GM18507 (cell line): ENCODE data around the gene CHURC1.

Source experiments
- DNase-seq: peaks from one replicate; pipeline ENCODE4 v3.0.0; 2011; ENCODE audit warnings: low read depth; ENCODE audit not compliant: insufficient read length; ENCODE audit errors: extremely low spot score
- FAIRE-seq: peaks from 2 replicates; lab custom pipeline; 2011; peaks lifted over from hg19 to GRCh38; lab: Jason Lieb, UNC

Gene CHURC1

GRCh38 chr14:64935508-64935907, 21.3 kb downstream of the CHURC1 start:
- DNase-seq (no peak), FAIRE-seq (no peak)

- DNase-seq (no peak), FAIRE-seq (no peak)
Measured at GRCh38 chr14:64937171-64937820, 23.0 kb downstream of the CHURC1 start.

DNA sequence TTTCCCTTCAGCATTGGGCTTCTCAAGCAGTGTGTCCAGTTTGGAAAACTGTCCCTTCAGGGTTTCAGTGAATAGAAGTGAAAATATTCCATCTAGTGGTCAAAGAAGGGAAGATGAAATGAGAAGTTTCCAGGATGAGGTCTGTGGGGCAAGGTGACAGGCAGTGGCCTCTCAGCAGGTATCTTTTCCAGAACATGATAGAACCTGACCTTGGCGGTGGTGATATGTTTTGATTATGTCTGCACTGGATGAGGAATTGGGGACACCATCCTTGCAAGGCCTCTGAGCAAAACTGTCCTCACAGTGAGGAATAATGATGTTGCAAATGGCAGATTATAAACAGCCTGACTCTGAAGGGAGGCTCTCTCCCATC, 23.6 kb downstream of the CHURC1 start:
- DNase-seq = no peak
- no peak for FAIRE-seq

DNA sequence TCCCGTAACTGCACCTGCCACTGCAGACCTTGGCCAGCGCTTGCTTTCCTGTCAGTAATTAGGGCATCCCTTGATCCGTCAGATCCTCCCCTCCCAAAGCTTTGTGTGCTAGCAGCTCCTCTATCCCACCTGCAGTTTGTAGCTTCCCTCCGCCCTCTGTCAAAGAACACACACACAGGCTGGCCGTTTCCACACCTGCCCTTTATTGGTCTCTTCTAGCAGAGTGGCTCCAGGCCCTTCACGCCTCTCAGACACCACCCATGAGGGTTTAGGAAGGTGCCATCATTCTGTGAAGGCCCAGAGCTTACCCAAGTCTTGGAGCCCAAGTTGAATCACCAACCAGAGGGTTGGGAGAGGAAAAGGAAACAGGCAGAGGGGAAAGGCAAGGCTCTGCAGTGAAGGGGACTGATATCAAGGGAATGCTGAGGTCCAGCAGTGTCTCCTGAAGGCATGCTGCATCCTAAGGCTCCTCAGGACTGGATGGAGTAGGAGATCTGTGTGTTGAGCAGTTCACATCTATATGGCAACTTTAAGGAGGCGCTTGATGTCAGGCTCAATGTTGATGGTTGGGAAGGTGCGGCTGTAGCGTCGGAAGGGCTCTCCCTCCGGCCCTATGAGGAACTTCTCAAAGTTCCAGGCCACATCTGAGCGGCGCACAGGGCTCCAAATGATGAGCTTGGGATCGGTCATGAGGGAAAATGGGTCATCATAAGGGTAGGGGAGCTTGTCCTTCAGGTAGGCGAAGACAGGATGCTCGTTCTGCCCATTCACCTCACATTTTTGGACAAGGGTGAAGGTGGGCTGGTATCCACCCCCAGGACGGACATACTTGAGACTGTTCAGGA, 24.9 kb downstream of the CHURC1 start:
- no peak for DNase-seq
- FAIRE-seq = no peak

DNA sequence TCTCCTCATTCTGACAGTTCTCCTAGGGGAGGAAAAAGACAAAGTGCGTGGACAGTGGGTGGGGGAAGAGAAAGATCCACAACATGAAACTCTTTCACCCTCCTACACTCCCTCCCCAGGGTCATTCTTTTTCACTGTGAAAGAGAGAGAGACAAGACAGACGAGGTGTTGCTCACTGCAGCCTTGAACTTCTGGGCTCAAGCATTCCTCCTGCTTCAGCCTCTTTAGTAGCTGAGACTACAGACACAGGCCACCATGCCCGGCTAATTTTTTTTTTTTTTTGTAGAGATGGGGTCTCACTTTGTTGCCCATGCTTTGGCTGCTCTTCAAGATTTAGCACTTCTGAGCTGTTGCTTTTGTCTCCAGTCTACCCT, 25.5 kb downstream of the CHURC1 start:
- FAIRE-seq (no peak), DNase-seq (no peak)

DNA sequence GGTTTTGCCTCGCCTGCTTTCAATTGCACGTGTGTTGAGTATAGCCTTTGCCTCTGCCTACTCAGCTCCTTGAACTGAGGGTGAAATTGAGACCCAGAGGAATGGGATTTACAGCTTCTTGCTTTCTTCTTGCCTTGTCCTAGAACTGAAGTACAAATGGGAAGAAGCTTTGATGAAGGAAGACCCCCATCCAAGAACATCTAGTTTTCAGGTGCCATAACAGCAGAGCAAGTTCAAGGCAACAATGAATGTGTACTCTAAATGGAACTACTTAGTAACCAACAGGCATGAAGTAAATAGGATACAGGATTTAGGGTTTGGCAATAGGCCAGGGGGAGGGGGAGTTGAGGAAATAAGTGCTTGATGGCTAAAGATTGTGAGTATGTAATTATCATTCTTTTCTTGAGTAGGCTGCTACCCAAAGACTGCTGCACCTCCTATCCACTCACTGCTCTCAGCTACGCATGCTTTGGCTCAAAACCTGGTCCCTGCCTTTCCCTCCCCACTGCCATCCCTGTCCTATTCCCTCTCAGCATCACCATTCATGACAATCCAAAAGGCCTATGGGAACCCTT, 26.2 kb downstream of the CHURC1 start:
- no peak for FAIRE-seq
- no peak for DNase-seq

DNA sequence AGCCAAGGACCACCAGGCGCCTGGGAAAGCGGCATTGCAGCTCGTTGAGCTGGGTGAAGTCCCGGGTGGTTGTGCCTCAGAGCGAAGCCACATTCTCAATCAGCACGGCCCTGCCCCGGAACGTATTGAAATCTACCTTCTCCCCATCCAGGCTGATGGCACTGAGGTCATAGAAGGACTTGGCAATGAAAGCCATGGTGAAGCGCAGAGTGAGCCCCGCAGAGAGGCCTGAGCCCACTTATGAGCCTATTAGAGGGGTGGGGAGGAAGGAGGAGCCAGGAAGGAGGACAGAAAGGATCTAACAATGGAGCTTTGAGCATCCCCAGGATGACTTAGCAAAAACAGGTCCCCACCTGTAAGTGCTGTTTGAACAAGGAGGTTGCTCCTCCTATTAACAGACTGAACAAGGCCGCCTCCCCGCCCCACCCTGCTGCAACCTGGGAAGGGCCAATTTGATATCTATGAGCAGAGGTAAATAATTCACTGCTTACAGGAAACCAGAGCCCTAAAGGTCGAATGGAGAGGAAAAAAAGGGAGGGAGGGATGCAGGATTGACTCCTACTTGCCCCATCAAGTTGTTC, 28.4 kb downstream of the CHURC1 start, which contains the start of gene GPX2:
TSS of gene GPX2 (minus strand) at position 215 of the 581 bp plus-strand sequence. CDS start at position 196, 19 bp downstream.
- FAIRE-seq = no peak
- no peak for DNase-seq

- FAIRE-seq = no peak
- DNase-seq = no peak
Measured at GRCh38 chr14:64943556-64943955, 29.3 kb downstream of the CHURC1 start.

- no peak for FAIRE-seq
- DNase-seq = no peak
Measured at GRCh38 chr14:64944041-64944440, 29.8 kb downstream of the CHURC1 start.

DNA sequence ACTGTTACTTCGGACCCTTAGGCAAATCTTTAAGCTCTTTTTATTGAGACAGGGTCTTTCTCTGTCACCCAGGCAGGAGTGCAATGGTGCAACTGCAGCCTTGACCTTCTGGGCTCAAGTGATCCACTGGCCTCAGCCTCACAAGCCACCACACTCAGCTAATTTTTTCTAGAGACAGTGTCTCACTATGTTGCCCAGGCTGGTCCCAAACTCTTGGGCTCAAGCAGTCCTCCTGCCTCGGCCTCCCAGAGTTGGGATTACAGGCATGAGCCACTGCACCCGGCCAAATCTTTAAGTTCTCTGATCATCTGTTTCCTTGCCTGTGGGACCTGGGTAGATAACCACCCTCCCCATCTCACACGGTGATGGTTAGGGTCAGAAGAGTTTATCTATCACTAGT, 30.6 kb downstream of the CHURC1 start:
- FAIRE-seq (no peak), DNase-seq (no peak)

- no peak for DNase-seq
- FAIRE-seq = no peak
Measured at GRCh38 chr14:64945431-64946178, 31.4 kb downstream of the CHURC1 start.

DNA sequence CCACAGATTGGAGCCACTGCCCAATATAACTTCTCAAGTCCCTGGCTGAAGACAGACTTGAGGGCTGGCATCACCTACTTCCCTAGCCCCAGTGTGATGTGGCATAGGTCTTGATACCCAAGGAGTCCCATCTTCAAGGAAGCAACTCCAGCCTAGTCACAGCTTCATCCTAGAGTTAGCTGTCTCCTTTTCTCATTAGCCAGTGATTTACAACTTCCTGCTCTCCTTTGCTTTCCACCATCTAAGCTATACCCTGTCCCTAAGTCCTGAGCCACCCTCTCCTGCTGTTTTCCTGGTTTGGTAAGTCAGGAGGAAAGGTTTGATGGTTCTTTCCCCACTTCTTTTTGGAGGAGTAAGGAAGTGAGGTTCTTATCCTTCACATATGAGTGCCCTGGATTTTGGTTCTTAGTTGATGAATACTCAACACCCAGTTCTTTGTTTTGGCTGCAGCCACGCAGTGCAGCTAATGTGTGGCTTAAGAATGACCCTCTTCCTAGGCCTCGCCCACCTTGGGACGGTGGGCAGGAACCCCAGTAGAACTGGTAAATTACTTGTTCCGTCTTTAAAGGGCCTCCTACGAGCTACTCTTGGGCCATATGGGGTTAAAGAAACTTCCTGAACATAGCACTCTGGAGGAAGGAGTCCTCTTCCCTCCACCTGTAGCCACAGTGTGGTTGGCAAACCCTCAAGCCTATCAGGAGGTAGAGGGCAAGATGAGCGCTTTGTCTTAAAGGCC, 32.2 kb downstream of the CHURC1 start:
- DNase-seq (no peak), FAIRE-seq (no peak)

DNA sequence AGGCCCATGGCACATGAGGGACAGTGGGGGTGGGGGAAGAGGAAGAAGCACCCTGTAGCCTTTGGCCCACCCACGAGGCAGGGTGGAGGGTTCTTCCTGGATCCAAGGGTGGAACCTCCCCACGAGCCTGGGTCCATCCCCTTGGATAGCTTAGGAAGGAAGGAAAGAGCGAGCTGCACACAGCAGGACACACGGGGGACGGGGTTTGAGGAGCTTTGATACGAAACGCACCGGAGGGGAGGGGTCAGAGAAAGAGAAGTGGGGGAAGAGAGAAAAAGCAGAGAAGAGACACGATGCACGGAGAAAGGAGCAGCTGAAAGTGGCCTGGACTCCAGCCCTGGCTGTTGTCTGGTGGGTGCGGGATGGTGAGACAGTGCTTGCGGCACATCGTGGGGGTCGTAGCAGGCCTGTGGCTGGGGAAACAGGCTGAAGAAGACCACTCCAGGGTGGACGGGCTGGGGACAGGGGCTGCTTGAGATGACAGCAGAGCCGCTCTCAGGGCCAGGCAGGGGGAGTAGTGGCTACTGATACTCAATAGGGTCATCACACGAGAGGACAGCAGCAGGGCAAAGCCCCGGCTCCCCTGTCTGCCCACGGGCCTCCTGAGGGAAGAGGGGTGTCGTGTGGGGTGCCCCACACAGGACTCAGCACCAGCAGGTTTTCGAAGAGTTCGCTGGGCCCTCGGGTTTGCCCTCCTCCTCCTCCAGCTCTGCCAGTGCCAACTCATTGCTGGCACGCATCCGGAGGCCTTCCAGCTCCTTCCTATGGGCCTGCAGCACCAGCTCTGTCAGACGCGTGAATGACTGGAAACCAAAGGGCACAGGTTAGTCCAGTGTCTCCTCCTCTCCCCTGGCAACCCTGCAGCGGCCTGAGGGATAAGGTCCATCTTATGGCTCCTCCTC, 33.7 kb downstream of the CHURC1 start:
- FAIRE-seq = no peak

DNA sequence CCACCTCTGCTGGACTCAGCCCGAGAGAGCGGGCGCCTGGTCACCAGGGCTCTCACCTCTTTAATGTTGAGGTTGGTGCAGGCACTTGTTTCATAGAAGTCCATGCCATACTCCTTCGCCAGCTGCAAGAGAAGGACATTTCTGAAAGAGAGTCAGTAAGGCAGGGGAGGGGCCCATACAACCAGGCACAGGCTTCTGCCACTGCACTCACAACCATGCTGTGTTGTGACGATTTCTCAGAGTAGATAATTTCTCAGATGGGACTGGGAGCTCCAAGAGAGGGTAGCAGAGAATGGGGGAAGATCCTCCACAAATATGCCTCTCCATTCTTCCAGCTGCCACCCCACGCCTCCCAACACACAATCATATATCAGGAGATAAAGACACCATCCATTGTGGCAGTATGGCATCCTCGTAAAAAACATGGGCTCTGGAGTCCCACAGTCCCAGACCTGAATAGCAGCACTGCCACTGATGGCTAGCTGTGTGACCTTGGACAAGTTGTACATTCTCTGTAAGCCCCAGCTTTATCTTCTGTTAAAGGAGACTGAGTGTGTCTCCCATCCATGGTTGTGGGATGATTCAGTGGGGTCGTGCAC, 34.5 kb downstream of the CHURC1 start:
- FAIRE-seq (no peak), DNase-seq (no peak)

More for the DNA sequence above, 33.7 kb downstream of the CHURC1 start:
- no peak for DNase-seq

- FAIRE-seq = no peak
Measured at GRCh38 chr14:64950889-64951288, 36.6 kb downstream of the CHURC1 start.

GRCh38 chr14:64951291-64951690, 37.0 kb downstream of the CHURC1 start:
- DNase-seq (no peak), FAIRE-seq (no peak)

More at GRCh38 chr14:64950889-64951288, 36.6 kb downstream of the CHURC1 start:
- no peak for DNase-seq

GRCh38 chr14:64951724-64952123, 37.5 kb downstream of the CHURC1 start:
- FAIRE-seq = no peak
- no peak for DNase-seq
